ENCODE data around the gene ZNF629. TPM values are rescaled to one million over a fixed set of nuclear protein-coding genes. Genes with fewer than 3 reads are reported as not detected.

The ZNF629 gene
- total RNA-seq, 4 donors from 2014 or later = 12.3 to 16.5 (median 14.5) TPM

DNA sequence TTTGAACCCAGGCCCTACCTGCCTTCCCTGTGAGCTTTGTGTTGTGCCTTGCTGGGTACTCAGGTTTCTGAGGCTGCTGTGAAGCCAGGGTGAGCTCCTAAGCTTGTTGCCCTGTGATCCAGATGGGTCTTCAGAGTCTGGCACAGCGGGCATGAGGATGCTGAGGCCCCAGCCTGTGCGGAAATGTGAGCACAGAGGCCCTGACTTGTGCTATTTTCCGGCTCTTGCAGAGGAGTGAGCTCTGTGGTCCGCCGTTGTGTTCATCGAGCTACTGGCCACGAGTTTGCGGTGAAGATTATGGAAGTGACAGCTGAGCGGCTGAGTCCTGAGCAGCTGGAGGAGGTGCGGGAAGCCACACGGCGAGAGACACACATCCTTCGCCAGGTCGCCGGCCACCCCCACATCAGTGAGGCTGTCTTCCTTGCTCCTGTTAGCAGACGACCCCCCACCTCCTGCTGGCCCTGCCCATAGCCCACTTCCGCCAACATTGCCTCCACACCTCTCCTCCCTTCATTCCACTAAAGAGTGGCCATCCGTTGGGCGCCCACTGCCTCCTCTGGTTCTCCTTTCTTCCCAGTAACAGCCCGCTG, 36.0 kb downstream of the ZNF629 start:
- peaks cover 0 to 55% of the 10 kb centered on the region in 2 donors for H3K36me3 ChIP-seq
- no peak overlapping the region for H3K27ac ChIP-seq
- TF ChIP-seq EP300 (IDR thresholded peaks at IDR 0.05) = no peak
- TF ChIP-seq CTCF (IDR thresholded peaks at IDR 0.05) = no peak
- no peak for TF ChIP-seq POLR2AphosphoS5 (IDR thresholded peaks at IDR 0.05)
- TF ChIP-seq POLR2A (IDR thresholded peaks at IDR 0.05) = no peak
- no peaks in the 10 kb centered on the region for H3K9me3 ChIP-seq
- no peak for ATAC-seq
- no peak overlapping the region for H3K4me3 ChIP-seq
- H3K4me1 ChIP-seq = peaks cover 0 to 22% (median 5%) of the 10 kb centered on the region in 3 donors
- 80 to 90% methylated on average over 3 of the region's 20 CpGs for WGBS, 2 donors (ENCODE audit: low coverage in 1 of 2)
- H3K27me3 ChIP-seq = no peaks in the 10 kb centered on the region

- Histone ChIP-seq H3K4me1 (peaks cover 0 to 22% (median 5%) of the 10 kb centered on the region in 3 donors), H3K27ac (no peak overlapping the region), H3K4me3 (no peak overlapping the region), H3K9me3 (no peaks in the 10 kb centered on the region), H3K27me3 (no peaks in the 10 kb centered on the region), H3K36me3 (peaks cover 0 to 53% of the 10 kb centered on the region in 2 donors)
- TF ChIP-seq EP300 (IDR thresholded peaks at IDR 0.05) (no peak), POLR2AphosphoS5 (IDR thresholded peaks at IDR 0.05) (no peak), CTCF (IDR thresholded peaks at IDR 0.05) (no peak), POLR2A (IDR thresholded peaks at IDR 0.05) (no peak)
- WGBS, 2 donors (ENCODE audit: low coverage in 1 of 2) = 50 to 76% methylated on average over 1 to 4 of the region's 4 CpGs
- no peak for ATAC-seq
Measured at GRCh38 chr16:30750201-30750600, 36.8 kb downstream of the ZNF629 start.

DNA sequence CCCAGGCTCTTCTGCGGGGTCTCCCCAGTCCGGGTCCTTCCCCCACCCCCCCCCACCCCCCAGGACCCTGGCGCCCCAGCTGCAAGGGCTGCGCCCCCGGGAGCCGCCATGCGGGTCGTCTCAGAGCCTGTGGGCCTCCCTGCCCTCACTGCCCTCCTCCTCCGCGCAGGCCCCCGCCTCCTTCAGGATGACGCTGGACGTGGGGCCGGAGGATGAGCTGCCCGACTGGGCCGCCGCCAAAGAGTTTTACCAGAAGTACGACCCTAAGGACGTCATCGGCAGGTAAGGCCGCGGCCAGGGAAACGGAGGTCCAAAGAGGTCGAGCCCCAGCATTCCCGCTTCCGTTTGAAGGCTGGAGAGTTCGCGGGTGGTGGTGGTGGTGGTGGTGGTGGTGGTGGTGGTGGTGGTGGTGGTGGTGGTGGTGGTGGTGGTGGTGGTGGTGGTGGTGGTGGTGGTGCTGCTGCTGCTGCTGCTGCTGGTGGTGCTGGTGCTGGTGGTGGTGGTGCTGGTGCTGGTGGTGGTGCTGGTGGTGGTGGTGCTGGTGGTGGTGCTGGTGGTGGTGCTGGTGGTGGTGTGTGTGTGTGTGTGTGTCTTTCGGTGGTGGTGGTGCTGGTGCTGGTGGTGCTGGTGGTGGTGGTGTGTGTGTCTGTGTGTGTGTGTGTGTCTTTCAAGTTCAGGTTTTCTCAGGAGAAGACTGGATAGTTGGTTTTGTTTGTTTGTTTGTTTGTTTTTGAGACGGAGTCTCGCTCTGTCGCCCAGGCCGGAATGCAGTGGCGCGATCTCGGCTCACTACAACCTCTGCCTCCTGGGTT, 38.2 kb downstream of the ZNF629 start:
- no peak for ATAC-seq
- Histone ChIP-seq H3K4me1 (peaks cover 0 to 23% (median 5%) of the 10 kb centered on the region in 3 donors), H3K9me3 (no peaks in the 10 kb centered on the region), H3K4me3 (peak overlapping the region; percentile 94 to 96), H3K27me3 (no peaks in the 10 kb centered on the region), H3K36me3 (peaks cover 0 to 53% of the 10 kb centered on the region in 2 donors), H3K27ac (peak overlapping the region; percentile 71 to 90 (median 86))
- TF ChIP-seq CTCF (IDR thresholded peaks at IDR 0.05) = no peak
- TF ChIP-seq POLR2AphosphoS5 (IDR thresholded peaks at IDR 0.05) = no peak
- TF ChIP-seq POLR2A (IDR thresholded peaks at IDR 0.05) = no peak
- no peak for TF ChIP-seq EP300 (IDR thresholded peaks at IDR 0.05)
- 67% methylated on average over 3 of the region's 36 CpGs; no CpG with 5 or more reads in 1 of the 2 donors for WGBS, 2 donors (ENCODE audit: low coverage in 1 of 2)

DNA sequence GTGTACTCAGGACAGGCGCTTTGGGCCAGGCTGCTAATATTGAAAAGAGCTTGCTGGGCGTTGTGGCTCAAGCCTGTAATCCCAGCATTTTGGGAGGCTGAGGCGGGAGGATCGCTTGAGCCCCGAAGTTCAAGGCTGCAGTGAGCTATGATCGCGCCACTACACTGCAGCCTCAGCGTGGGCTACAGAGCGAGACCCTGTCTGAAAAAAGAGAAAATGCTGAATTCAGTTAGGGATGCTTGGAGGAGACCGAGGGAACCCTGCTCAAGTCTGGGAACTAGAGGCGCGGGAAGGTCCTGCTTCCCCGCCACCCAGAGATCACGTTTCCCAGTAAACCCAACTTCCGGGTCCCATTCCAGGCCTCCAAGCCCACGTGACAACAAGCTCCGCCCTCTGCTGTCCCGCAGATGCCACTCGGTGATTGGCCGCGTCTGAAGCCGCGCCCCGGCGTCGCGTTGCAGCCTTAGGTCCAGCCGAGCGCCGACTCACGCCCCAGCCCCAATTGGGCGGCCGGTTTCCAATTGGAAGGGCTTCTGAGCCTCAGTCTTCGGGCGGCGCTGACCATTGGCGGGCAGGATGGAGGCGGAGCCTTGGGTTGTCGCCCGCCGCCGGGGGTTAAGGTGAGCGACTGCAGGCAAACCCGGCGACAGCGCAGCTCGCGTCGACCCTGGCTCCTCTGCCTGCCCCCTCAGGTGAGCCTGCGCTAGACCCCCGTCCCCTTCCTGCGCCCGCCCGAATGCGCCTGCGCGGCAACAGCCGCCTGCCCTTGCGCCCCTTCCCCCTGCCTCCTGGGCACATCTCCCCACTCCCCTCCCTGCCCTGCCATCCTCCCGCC, 39.0 kb downstream of the ZNF629 start, which contains the start of gene PHKG2:
Gene PHKG2 (plus strand): TSS at position 627 of the 835 bp plus-strand sequence. CDS start 396 bp downstream, outside the sequence.
- WGBS, 2 donors (ENCODE audit: low coverage in 1 of 2) = 4 to 10% methylated on average over 4 to 10 of the region's 60 CpGs
- TF ChIP-seq POLR2A (IDR thresholded peaks at IDR 0.05) (peak; percentile 48 to 55), CTCF (IDR thresholded peaks at IDR 0.05) (peak in 2 of 4 experiments; percentile 7 to 16), POLR2AphosphoS5 (IDR thresholded peaks at IDR 0.05) (peak; percentile 67), EP300 (IDR thresholded peaks at IDR 0.05) (no peak)
- H3K27me3 ChIP-seq = no peaks in the 10 kb centered on the region
- ATAC-seq = peak; percentile 99
- no peaks in the 10 kb centered on the region for H3K9me3 ChIP-seq
- H3K4me3 ChIP-seq = peak within 1 kb of the TSS; percentile 94 to 96
- peak within 1 kb of the TSS; percentile 71 to 90 (median 86) for H3K27ac ChIP-seq
- H3K4me1 ChIP-seq = peaks cover 0 to 31% (median 5%) of the 10 kb centered on the region in 3 donors
- peaks cover 0 to 52% of the 10 kb centered on the region in 2 donors for H3K36me3 ChIP-seq

Measured in gastroesophageal sphincter (tissue), 4 donors.